Measurements from ENCODE around the gene MUC2. TPM values are rescaled to one million over a fixed set of nuclear protein-coding genes. Genes with fewer than 3 reads are reported as not detected.

The MUC2 gene
- total RNA-seq, 4 donors from 2014 or later: 0.04 TPM; not detected in 3

- Histone ChIP-seq H3K4me3 (no peak overlapping the region), H3K9me3 (no peaks in the 10 kb centered on the region), H3K36me3 (no peaks in the 10 kb centered on the region), H3K27me3 (peaks cover 0 to 81% (median 0%) of the 10 kb centered on the region in 4 donors), H3K4me1 (peaks cover 0 to 8% (median 0%) of the 10 kb centered on the region in 3 donors), H3K27ac (no peak overlapping the region)
- 41 to 87% methylated on average over 5 to 9 of the region's 26 CpGs for WGBS, 2 donors
- no peak for DNase-seq
- TF ChIP-seq, protein P1, sequence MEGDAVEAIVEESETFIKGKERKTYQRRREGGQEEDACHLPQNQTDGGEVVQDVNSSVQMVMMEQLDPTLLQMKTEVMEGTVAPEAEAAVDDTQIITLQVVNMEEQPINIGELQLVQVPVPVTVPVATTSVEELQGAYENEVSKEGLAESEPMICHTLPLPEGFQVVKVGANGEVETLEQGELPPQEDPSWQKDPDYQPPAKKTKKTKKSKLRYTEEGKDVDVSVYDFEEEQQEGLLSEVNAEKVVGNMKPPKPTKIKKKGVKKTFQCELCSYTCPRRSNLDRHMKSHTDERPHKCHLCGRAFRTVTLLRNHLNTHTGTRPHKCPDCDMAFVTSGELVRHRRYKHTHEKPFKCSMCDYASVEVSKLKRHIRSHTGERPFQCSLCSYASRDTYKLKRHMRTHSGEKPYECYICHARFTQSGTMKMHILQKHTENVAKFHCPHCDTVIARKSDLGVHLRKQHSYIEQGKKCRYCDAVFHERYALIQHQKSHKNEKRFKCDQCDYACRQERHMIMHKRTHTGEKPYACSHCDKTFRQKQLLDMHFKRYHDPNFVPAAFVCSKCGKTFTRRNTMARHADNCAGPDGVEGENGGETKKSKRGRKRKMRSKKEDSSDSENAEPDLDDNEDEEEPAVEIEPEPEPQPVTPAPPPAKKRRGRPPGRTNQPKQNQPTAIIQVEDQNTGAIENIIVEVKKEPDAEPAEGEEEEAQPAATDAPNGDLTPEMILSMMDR (IDR thresholded peaks at IDR 0.05): no peak
- no peak for TF ChIP-seq POLR2A (IDR thresholded peaks at IDR 0.05)
- intact Hi-C loops (cut with DNase I): no loop called here
Measured at GRCh38 chr11:1037506-1038055, 37.1 kb upstream of the MUC2 start.

DNA sequence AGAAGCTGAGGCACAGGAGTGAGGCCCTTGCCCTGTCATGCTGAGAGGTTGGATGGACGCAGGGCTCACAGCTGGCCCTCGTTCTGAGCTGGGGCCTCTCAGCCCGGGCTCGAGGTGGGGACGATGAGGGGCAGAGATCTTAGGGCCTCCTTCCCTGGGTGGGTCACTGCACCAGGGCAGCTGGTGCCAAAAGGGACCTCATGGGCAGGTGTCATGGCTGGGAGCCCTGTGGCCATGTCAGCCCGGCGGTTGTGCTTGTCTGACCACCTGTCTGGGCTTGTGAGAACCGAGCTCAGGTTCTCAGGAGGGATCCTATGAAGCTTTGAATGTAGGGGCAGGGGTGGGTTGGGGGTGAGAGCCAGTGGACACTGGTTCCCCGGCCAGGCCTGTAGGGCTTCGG is 36.3 kb upstream of the MUC2 start:
- intact Hi-C loops (cut with DNase I): no loop called here
- Histone ChIP-seq H3K27ac (no peak overlapping the region), H3K27me3 (peaks cover 0 to 89% (median 1%) of the 10 kb centered on the region in 4 donors), H3K9me3 (no peaks in the 10 kb centered on the region), H3K4me3 (no peak overlapping the region), H3K36me3 (no peaks in the 10 kb centered on the region), H3K4me1 (peaks cover 0 to 8% (median 0%) of the 10 kb centered on the region in 3 donors)
- DNase-seq: no peak
- 48 to 64% methylated on average over 6 to 8 of the region's 10 CpGs for WGBS, 2 donors
- TF ChIP-seq, protein P1 (IDR thresholded peaks at IDR 0.05): no peak
- no peak for TF ChIP-seq POLR2A (IDR thresholded peaks at IDR 0.05)

GRCh38 chr11:1038921-1039320 is 35.8 kb upstream of the MUC2 start:
- Histone ChIP-seq H3K27me3 (peaks cover 0 to 92% (median 1%) of the 10 kb centered on the region in 4 donors), H3K27ac (no peak overlapping the region), H3K36me3 (no peaks in the 10 kb centered on the region), H3K4me1 (peaks cover 0 to 8% (median 0%) of the 10 kb centered on the region in 3 donors), H3K4me3 (no peak overlapping the region), H3K9me3 (no peaks in the 10 kb centered on the region)
- intact Hi-C loops (cut with DNase I): no loop called here
- 79 to 89% methylated on average over 9 of the region's 12 CpGs for WGBS, 2 donors
- DNase-seq: no peak
- TF ChIP-seq, protein P1 (IDR thresholded peaks at IDR 0.05): no peak
- no peak for TF ChIP-seq POLR2A (IDR thresholded peaks at IDR 0.05)

- H3K4me3 ChIP-seq: no peak overlapping the region
- peaks cover 0 to 84% (median 1%) of the 10 kb centered on the region in 4 donors for H3K27me3 ChIP-seq
- no peak overlapping the region for H3K27ac ChIP-seq
- intact Hi-C loops (cut with DNase I): no loop called here
- no peak for TF ChIP-seq POLR2A (IDR thresholded peaks at IDR 0.05)
- TF ChIP-seq, protein P1 (IDR thresholded peaks at IDR 0.05): no peak
- H3K36me3 ChIP-seq: no peaks in the 10 kb centered on the region
- H3K9me3 ChIP-seq: no peaks in the 10 kb centered on the region
- H3K4me1 ChIP-seq: peaks cover 0 to 8% (median 0%) of the 10 kb centered on the region in 3 donors
- WGBS, 2 donors: 90% methylated on average over 2 of the region's 32 CpGs; no CpG with 5 or more reads in 1 of the 2 donors
- DNase-seq: no peak
Measured at GRCh38 chr11:1039481-1040427, 34.9 kb upstream of the MUC2 start.
